GM20000 (cell line): Measurements from ENCODE around the gene CCL8.

Source experiments
- DNase-seq: peaks from one replicate; pipeline ENCODE4 v3.0.0; 2012; ENCODE audit warnings: low spot score
- TF ChIP-seq, protein P1 (sequence below): IDR thresholded peaks from 2 replicates; pipeline ENCODE4 v1.5.1; 2012; ENCODE audit warnings: mild to moderate bottlenecking, control low read depth; ENCODE audit errors: extremely low read depth, missing control alignments

The CCL8 gene

GRCh38 chr17:34356194-34356593, 37.0 kb downstream of the CCL8 start, which contains the start of gene CCL13:
Gene CCL13 (plus strand): TSS chr17:34356480. CDS start chr17:34356527, 47 bp downstream.
- TF ChIP-seq, protein P1, sequence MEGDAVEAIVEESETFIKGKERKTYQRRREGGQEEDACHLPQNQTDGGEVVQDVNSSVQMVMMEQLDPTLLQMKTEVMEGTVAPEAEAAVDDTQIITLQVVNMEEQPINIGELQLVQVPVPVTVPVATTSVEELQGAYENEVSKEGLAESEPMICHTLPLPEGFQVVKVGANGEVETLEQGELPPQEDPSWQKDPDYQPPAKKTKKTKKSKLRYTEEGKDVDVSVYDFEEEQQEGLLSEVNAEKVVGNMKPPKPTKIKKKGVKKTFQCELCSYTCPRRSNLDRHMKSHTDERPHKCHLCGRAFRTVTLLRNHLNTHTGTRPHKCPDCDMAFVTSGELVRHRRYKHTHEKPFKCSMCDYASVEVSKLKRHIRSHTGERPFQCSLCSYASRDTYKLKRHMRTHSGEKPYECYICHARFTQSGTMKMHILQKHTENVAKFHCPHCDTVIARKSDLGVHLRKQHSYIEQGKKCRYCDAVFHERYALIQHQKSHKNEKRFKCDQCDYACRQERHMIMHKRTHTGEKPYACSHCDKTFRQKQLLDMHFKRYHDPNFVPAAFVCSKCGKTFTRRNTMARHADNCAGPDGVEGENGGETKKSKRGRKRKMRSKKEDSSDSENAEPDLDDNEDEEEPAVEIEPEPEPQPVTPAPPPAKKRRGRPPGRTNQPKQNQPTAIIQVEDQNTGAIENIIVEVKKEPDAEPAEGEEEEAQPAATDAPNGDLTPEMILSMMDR: no peak
- no peak for DNase-seq

- DNase-seq: no peak
Measured at GRCh38 chr17:34357398-34357797, 38.2 kb downstream of the CCL8 start.

DNA sequence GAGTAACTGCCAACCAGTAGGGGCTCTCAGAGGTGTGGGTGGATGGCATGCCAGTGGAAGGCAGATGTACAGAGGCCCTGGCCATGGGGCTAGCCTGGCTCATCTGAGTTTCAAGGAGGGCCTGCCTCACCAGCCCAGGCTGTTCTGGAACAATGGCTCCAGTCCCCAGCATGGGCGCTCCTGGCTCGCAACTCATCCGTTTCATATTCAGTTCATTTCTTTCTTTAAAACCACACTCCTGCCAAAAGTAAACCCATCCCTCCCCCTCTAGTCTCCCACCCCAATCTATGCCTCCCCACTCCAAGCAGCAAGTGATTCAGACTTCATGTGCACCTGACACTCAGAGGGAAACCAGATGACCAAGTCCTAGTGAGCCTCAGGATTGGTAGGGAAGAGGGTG, 39.4 kb downstream of the CCL8 start:
- TF ChIP-seq, protein P1: no peak
- no peak for DNase-seq

More at GRCh38 chr17:34357398-34357797, 38.2 kb downstream of the CCL8 start:
- TF ChIP-seq, protein P1: no peak

DNA sequence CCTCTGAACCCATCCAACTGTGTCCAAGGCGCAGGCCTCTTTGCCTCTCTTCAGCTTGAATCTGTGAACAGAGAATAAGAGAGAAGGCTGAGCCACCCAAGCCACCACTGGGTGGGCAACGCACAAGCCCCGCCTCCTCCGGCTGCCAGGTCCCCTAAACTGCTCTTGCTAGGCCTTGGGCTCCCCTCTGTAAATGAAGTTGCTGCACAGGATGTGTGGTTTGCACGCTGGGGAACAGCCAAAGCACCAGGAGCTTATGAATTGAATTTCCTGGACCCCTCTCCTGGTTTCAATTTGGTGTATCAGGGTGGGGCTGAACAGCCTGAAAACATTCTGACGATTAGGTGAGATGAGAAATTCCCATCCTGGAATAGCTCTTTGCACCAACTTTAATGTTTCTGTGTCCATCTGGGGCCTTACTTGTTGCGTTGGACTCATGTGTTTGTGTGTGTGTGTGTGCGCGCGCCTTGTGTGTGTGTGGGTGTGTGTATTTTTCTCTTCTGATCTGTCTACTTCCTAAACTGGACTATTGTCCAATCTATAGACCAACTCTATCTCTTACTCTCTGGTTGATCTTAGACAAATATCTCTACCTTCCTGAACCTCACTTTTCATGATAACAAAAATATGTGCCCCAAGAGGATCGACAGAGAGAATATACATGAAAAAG, 41.5 kb downstream of the CCL8 start:
- DNase-seq: no peak
- TF ChIP-seq, protein P1: no peak

- peak; percentile 79 for DNase-seq
- TF ChIP-seq, protein P1: peak; percentile 97
Measured at GRCh38 chr17:34361478-34362061, 42.3 kb downstream of the CCL8 start.

GRCh38 chr17:34363183-34363661, 44.0 kb downstream of the CCL8 start, which contains the start of gene CCL1:
Gene CCL1 (minus strand): TSS chr17:34363233. CDS start chr17:34363161, 72 bp downstream.
- TF ChIP-seq, protein P1: no peak
- no peak for DNase-seq

GRCh38 chr17:34364751-34365150, 45.5 kb downstream of the CCL8 start:
- TF ChIP-seq, protein P1: no peak
- DNase-seq: no peak
